Thyroid gland (tissue), 4 donors: ENCODE results near the gene ST8SIA5. TPM values are rescaled to one million over a fixed set of nuclear protein-coding genes. Genes with fewer than 3 reads are reported as not detected.
A peak's percentile ranks its signal among the peaks of the same experiment; 100 is the strongest.

Experiments used
- DNase-seq, 2 donors: peaks; one replicate each; pipeline ENCODE4 v3.0.0-alpha.2; 2019
- H3K27ac ChIP-seq, 3 donors: fragments of 200-600 bp; sonication (generic); 1 replicate in 2 of 3; 2 replicates in 1 of 3; pipeline ENCODE4 v1.5.1; 2016 to 2019; ENCODE audit warnings: mild to moderate bottlenecking in 1 of 3, moderate library complexity in 1 of 3
- H3K27me3 ChIP-seq: fragments of 200-600 bp; sonication (generic); one replicate; pipeline ENCODE4 v1.5.1; 2019
- H3K36me3 ChIP-seq, 2 donors: fragments of 200-600 bp; sonication (generic); one replicate each; pipeline ENCODE4 v1.5.1; 2016 to 2019
- H3K4me1 ChIP-seq, 2 donors: fragments of 200-600 bp; sonication (generic); one replicate each; pipeline ENCODE4 v1.5.1; 2017 to 2019
- H3K4me3 ChIP-seq, 3 donors: fragments of 200-600 bp; sonication (generic); replicated peaks in 1 of 3; 1 replicate in 2 of 3; 2 replicates in 1 of 3; pipeline ENCODE4 v1.5.1; 2016; ENCODE audit warnings: mild to moderate bottlenecking in 1 of 3
- H3K9me3 ChIP-seq: fragments of 200-600 bp; sonication (generic); one replicate; pipeline ENCODE4 v1.5.1; 2017
- POLR2A ChIP-seq, 2 donors: fragments of 450-650 bp; IDR thresholded peaks; one replicate each; pipeline ENCODE4 v1.6.1; 2017; ENCODE audit warnings: antibody characterized with exemption in 2 of 2, mild to moderate bottlenecking in 2 of 2, moderate library complexity in 1 of 2
- WGBS, 2 donors: methylation state at CpG; one replicate each; pipeline ENCODE4 v1.1.5; 2017; 5-methylcytosine and 5-hydroxymethylcytosine counted together
- intact Hi-C: fragments of 100-400 bp; cut with DNase I; formaldehyde crosslinking; loops from one replicate; pipeline ENCODE4 v1.15.1; 2023
- total RNA-seq, 4 donors: library from RNA; depleted of rRNA; stranded (reverse); fragments of >200 nt; gene quantifications; one replicate each; pipeline ENCODE4 v1.2.3, GENCODE V29; 2016
- TF ChIP-seq, protein P1 (sequence below), 6 experiments: fragments of 200-600 bp in 3 of 6; fragments of 450-650 bp in 3 of 6; sonication (generic) in 3 of 6; IDR thresholded peaks; one replicate each; pipeline ENCODE4 v1.5.1; 2016 to 2019; ENCODE audit warnings: antibody characterized with exemption in 6 of 6, mild to moderate bottlenecking in 2 of 6, inconsistent platforms in 1 of 6, moderate library complexity in 1 of 6

Gene ST8SIA5
- total RNA-seq, 4 donors from 2014 or later, result 0.04 to 1.2 (median 0.24) TPM; not detected in 1

DNA sequence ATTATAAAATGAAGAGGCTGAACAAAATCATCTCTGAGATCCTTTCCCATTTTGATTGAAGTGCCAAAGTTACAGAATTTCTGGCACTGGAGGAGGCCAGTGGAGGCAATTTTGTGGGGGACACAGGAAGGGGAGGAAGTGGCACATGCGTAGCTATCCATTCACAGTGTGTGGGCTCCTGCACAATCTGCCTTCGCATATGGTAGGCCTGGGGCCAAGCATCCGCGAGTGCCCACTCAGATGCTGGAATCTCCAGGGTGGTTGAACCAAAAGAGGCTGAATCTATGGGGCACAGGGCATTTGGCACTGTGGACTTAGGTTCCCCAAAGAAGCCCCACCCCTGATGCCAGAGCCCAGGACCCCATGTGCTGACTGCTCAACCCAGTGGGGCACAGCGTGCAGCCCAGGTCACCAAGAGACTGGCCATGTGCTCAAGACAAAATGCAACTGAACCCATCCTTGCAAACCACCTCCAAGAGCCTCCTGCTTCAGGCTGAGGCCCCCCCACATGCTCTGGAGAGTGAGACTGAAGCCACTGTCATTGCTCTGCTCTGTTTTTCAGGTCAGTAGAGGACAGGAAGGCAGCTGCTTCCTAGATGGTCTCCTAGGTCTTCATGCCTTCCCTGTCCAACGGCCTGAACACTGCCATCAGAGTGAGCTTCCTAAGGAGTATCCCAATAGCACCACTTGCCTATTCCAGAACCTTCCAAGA is 28.5 kb downstream of the ST8SIA5 start:
- intact Hi-C loops, result no loop called here
- Histone ChIP-seq H3K4me1 (no peaks in the 10 kb centered on the region), H3K36me3 (no peaks in the 10 kb centered on the region), H3K9me3 (no peaks in the 10 kb centered on the region), H3K4me3 (no peak overlapping the region), H3K27ac (no peak overlapping the region), H3K27me3 (no peaks in the 10 kb centered on the region)
- TF ChIP-seq, protein P1, sequence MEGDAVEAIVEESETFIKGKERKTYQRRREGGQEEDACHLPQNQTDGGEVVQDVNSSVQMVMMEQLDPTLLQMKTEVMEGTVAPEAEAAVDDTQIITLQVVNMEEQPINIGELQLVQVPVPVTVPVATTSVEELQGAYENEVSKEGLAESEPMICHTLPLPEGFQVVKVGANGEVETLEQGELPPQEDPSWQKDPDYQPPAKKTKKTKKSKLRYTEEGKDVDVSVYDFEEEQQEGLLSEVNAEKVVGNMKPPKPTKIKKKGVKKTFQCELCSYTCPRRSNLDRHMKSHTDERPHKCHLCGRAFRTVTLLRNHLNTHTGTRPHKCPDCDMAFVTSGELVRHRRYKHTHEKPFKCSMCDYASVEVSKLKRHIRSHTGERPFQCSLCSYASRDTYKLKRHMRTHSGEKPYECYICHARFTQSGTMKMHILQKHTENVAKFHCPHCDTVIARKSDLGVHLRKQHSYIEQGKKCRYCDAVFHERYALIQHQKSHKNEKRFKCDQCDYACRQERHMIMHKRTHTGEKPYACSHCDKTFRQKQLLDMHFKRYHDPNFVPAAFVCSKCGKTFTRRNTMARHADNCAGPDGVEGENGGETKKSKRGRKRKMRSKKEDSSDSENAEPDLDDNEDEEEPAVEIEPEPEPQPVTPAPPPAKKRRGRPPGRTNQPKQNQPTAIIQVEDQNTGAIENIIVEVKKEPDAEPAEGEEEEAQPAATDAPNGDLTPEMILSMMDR (IDR thresholded peaks at IDR 0.05), result no peak
- TF ChIP-seq POLR2A (IDR thresholded peaks at IDR 0.05), result no peak
- 90% methylated on average over 5 to 6 of the region's 6 CpGs for WGBS, 2 donors
- DNase-seq, result no peak

DNA sequence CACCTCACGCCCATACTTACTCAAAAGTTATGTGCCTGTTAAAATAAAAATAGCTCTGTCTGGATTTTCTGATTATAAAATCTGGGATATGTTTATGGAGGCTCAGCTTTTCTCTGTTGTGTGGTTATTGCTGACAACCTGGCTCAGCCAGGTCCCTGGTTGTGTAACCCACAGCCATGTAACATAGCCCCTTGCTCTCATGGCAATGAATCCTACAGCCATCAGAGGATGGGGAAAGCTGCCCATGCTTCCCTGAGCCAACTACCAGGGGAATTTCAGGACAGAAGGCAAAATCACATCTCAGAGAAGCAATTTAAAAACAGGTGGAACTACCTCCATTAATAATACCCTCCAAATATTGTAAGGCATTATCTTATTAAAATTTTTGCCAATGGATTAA is 29.7 kb downstream of the ST8SIA5 start:
- H3K4me3 ChIP-seq, result no peak overlapping the region
- no peak for DNase-seq
- no peaks in the 10 kb centered on the region for H3K27me3 ChIP-seq
- intact Hi-C loops, result no loop called here
- H3K9me3 ChIP-seq, result no peaks in the 10 kb centered on the region
- no peaks in the 10 kb centered on the region for H3K36me3 ChIP-seq
- TF ChIP-seq POLR2A (IDR thresholded peaks at IDR 0.05), result no peak
- TF ChIP-seq, protein P1 (IDR thresholded peaks at IDR 0.05), result no peak
- no peaks in the 10 kb centered on the region for H3K4me1 ChIP-seq
- 91 to 100% methylated on average over 1 of the region's 1 CpG for WGBS, 2 donors
- H3K27ac ChIP-seq, result no peak overlapping the region

DNA sequence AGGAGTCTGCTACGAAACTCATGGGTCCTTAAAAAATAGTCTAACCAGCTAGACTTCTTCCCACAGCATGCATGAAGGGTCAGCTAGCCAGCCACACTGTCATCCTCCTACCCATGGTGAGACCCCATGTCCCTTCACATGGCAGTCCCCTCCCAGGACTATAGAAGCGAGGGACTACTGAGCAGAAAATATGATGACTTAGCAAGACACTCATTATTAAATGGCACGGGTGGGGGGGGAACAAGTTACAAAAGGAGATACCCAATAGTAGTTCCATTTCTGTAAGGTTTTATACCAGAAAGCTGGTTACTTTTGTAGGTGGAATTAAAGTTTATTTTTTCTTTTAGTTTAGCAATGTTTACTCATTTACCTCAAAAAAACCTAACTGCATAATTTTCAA is 31.5 kb downstream of the ST8SIA5 start:
- Histone ChIP-seq H3K27me3 (no peaks in the 10 kb centered on the region), H3K9me3 (no peaks in the 10 kb centered on the region), H3K4me3 (no peak overlapping the region), H3K27ac (no peak overlapping the region), H3K36me3 (no peaks in the 10 kb centered on the region), H3K4me1 (no peaks in the 10 kb centered on the region)
- no peak for DNase-seq
- no peak for TF ChIP-seq POLR2A (IDR thresholded peaks at IDR 0.05)
- TF ChIP-seq, protein P1 (IDR thresholded peaks at IDR 0.05), result no peak
- 92 to 94% methylated on average over 3 of the region's 3 CpGs for WGBS, 2 donors
- intact Hi-C loops, result no loop called here

DNA sequence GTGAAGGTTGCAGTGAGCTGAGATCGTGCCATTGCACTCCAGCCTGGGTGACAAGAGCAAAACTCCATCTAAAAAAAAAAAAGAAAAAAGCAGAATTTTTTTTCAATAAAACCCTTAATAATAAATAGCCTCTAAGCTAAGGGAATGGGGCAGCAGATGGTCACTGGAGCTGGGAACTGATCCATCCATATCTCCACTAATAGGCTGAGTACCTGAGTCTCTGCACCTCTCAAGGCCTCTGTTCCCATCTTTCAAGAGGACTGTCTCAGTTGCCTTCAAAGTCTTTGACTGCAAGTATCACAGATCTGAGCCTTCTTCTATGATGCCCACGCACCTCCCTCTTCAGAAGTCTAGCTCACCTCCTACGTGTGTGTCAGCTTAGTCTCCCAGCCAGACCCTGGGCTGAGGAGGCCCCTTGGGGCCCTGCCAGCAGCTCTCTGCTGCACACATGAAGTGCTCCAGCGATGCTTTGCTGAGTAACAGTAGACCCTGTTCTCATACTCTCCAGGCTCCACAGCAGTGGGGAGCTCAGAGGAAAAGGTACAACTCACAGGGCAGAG is 32.9 kb downstream of the ST8SIA5 start:
- intact Hi-C loops, result no loop called here
- Histone ChIP-seq H3K9me3 (no peaks in the 10 kb centered on the region), H3K4me3 (no peak overlapping the region), H3K27ac (no peak overlapping the region), H3K36me3 (no peaks in the 10 kb centered on the region), H3K27me3 (no peaks in the 10 kb centered on the region), H3K4me1 (no peaks in the 10 kb centered on the region)
- peak; percentile 5 to 7 for DNase-seq
- TF ChIP-seq POLR2A (IDR thresholded peaks at IDR 0.05), result no peak
- WGBS, 2 donors, result 52 to 61% methylated on average over 4 of the region's 4 CpGs

DNA sequence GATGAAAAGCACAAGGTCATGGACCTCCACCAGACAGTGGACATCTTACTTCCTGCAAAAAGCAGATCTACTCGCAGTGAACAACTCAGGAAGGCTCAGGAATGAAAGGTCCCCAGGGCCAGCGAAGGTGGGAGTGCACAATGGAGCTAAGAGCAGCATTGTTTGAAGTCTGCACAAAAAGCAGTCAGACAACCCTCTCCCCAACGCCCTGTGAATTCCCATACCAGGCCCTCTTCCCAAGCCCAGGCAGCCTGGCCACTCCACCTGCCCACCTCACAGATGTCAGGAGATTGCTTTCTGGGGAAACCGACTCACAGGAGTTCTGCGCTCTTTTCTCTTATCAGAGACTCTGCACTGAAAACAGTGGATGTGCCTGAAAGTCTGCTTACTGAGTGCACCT is 34.8 kb downstream of the ST8SIA5 start:
- H3K4me1 ChIP-seq, result no peaks in the 10 kb centered on the region
- DNase-seq, result no peak
- H3K36me3 ChIP-seq, result no peaks in the 10 kb centered on the region
- TF ChIP-seq, protein P1 (IDR thresholded peaks at IDR 0.05), result no peak
- TF ChIP-seq POLR2A (IDR thresholded peaks at IDR 0.05), result no peak
- H3K27me3 ChIP-seq, result no peaks in the 10 kb centered on the region
- no peak overlapping the region for H3K27ac ChIP-seq
- intact Hi-C loops, result no loop called here
- WGBS, 2 donors, result 60 to 67% methylated on average over 5 of the region's 5 CpGs
- H3K9me3 ChIP-seq, result no peaks in the 10 kb centered on the region
- H3K4me3 ChIP-seq, result no peak overlapping the region
